NCI-H1436 (cell line): ENCODE measurements around the gene RNF157.

Experiments used
- DNase-seq: peaks from one replicate; lab custom pipeline; 2025; lab: John Stamatoyannopoulos, UW

The RNF157 gene

GRCh38 chr17:76155988-76156661, 84.2 kb downstream of the RNF157 start:
- no peak for DNase-seq

- DNase-seq = no peak
These were observed 85.1 kb downstream of the RNF157 start for GRCh38 chr17:76154936-76155845.

- DNase-seq = no peak
These were observed 86.0 kb downstream of the RNF157 start for GRCh38 chr17:76154292-76154691.

GRCh38 chr17:76153640-76154039, 86.7 kb downstream of the RNF157 start:
- no peak for DNase-seq

- DNase-seq = no peak
These were observed 87.1 kb downstream of the RNF157 start for GRCh38 chr17:76153202-76153601.

- no peak for DNase-seq
These were observed 87.7 kb downstream of the RNF157 start for GRCh38 chr17:76152591-76152990.

- DNase-seq = no peak
These were observed 88.3 kb downstream of the RNF157 start for GRCh38 chr17:76151896-76152454.

GRCh38 chr17:76150712-76151622, 89.3 kb downstream of the RNF157 start:
- no peak for DNase-seq

- DNase-seq = no peak
These were observed 91.1 kb downstream of the RNF157 start for GRCh38 chr17:76149214-76149613.

- no peak for DNase-seq
These were observed 92.3 kb downstream of the RNF157 start for GRCh38 chr17:76148015-76148326.

- DNase-seq = no peak
These were observed 92.9 kb downstream of the RNF157 start for GRCh38 chr17:76147211-76148014.

- no peak for DNase-seq
These were observed 94.0 kb downstream of the RNF157 start for GRCh38 chr17:76146053-76146851.

GRCh38 chr17:76145231-76146052, 94.9 kb downstream of the RNF157 start:
- DNase-seq = peak; percentile 28

- no peak for DNase-seq
These were observed 97.7 kb downstream of the RNF157 start for GRCh38 chr17:76142585-76143041.

- DNase-seq = no peak
These were observed 98.2 kb downstream of the RNF157 start for GRCh38 chr17:76142039-76142584.

- peak; percentile 98 for DNase-seq
These were observed 98.9 kb downstream of the RNF157 start, which contains the start of gene FOXJ1 for GRCh38 chr17:76141212-76142038. Gene FOXJ1 (minus strand): TSS chr17:76141245. CDS start chr17:76140395, 850 bp downstream.

- DNase-seq = no peak
These were observed 99.6 kb downstream of the RNF157 start for GRCh38 chr17:76140661-76141211.
